GM19468 (cell line): Measurements from ENCODE around the gene PTPN13.
"Not testable (repeated sequence)": the region's sequence is repeated elsewhere in the genome, so short reads cannot be mapped to it uniquely, and the experiment has no call there.

ENCODE experiments used
- ATAC-seq: cut with Tn5 transposase; IDR thresholded peaks from one replicate; pipeline ENCODE4 v1.9.1; 2021; ENCODE audit warnings: mild to moderate bottlenecking, moderate library complexity, moderate number of reproducible peaks; ENCODE audit not compliant: unreplicated experiment; ENCODE audit errors: extremely low read depth

Gene PTPN13

DNA sequence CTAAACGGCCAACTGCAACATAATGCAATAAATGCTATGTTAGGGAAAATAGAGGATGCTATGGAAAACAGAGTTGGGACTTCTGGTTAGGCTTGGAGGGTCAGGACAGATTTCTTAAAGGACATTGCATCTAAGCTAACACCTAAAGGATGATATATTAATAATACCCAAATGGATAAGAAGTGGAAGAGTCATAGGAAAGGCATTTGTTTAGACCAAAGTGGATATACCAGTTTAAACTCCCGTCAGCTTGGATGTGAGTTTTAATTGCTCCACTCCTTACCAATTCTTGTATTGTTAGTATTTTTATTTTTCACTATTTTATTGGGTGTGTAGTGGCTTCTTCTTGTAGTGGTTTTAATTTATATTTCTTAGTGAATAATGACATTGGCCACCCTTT lies 93.9 kb downstream of the PTPN13 start:
- ATAC-seq = no peak

DNA sequence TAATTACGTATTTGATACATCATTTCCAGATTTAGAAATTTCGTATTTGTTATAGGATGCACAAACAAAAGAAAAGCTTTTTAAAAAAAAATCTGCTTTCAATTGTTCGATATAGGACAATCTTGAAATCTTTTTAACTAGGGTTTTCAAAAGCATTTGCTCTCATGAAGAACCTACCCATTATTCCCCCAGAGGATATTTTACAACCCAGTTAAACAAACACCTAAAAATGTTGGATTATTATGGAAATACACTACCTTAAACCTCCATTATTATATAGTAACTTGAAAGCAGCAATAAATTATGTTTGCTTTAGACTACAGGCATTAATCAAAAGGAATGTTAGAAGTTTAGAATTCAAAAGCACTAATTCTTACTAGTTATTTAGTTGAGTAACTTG lies 110.5 kb downstream of the PTPN13 start:
- no peak for ATAC-seq

DNA sequence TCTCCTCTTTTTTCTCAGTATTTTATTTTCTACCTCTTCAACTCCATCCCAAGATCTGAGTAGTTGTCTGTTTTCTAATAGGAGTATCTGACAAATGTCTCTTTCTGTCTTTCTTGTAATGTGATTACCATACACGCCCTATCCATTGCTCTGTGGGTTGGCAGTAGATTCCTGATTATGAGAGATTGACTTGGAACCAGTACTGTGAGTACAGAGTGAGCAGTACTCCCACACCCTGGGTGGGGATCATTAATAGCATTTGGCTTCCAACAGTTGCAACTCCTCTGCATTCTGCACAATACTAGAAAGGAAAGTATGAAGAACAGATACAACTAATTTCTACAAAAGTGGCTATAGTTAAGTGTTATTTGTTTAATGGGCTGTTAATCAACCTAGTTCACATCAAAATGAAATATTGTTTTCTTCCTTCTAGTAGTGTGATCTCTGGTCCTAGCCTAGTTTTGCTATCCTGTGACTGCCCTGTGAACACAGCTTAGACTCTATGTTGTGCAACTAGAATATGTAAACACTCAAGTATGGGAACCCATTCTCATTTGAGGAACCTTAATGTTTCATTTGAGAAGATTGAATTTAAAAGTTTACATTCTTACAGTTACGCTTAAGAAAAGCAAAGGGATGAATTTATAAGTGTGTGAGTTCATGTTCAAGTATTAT lies 112.9 kb downstream of the PTPN13 start:
- ATAC-seq = no peak

DNA sequence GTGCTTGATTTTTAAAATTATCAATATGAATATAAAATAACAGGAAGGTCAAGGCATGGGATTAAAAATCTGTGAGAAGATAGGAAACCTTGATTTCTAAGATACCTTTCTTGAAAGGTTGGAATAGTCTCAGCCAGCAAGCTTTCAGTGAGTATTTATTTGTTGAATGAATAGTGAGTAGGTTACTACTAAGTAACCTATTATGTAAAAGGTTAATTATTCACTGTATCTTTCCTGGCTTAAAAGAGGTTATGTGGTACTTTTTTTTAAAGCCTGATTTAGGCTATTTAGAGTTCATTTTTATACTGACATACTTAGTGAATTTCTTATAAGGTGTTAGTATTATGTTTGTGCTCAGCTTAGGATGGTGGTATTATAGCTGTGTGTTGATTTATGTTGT lies 123.5 kb downstream of the PTPN13 start:
- no peak for ATAC-seq

DNA sequence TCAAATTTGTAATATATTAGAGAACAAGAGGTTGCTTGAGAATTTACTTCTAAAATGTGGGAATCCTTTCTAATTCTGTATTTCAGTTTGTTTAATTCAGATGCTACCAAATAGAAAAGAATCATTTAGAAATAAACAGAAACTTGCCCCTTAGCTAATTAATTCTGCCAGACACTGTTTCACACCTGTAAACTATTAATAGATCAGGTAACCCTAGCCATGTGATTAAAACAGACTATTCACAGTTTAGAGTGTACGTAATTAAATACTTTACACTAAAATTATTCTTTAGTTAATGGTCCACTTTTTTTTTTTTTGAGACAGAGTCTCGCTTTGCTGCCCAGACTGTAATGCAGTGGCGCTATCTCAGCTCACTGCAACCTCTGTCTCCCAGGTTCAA lies 124.0 kb downstream of the PTPN13 start:
- ATAC-seq = no peak

DNA sequence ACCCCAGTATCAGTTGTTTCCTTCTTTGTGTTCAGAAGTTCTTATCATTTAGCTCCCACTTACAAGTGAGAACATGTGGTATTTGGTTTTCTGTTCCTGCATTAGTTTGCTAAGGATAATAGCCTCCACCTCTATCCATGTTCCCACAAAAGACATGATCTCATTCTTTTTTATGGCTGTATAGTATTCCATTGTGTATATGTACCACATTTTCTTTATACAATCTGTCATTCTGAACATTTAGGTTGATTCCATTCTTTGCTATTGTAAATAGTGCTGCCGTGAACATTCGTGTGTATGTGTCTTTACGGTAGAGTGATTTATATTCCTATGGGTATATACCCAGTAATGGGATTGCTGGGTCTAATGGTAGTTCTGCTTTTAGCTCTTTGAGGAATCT lies 125.0 kb downstream of the PTPN13 start:
- not testable (repeated sequence) for ATAC-seq

DNA sequence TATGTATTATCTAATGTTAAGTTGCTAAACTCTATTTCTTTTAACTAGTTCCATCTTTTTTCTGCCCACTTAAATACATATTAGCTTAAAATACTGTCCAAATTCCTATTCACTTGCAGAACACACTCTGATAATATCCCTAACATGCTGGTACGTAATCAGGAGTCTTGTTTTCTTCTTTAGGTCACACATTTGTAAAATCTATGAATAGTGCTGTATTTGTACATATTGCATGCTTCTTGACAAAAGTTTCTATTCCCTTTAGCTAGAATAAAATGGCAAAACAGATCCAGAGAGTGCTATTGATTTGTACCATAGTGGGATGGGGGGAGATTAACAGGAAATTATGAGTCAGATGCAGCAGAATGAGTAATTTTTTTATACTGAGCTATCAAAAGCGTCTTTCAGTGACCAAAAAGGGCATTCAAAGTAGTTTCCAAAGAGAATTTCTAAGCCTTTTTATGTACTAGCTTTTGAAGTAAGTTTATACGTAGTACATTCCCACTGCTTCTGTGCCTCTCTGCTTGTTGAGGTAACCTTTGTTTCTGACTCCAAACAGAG lies 126.5 kb downstream of the PTPN13 start:
- ATAC-seq = no peak

DNA sequence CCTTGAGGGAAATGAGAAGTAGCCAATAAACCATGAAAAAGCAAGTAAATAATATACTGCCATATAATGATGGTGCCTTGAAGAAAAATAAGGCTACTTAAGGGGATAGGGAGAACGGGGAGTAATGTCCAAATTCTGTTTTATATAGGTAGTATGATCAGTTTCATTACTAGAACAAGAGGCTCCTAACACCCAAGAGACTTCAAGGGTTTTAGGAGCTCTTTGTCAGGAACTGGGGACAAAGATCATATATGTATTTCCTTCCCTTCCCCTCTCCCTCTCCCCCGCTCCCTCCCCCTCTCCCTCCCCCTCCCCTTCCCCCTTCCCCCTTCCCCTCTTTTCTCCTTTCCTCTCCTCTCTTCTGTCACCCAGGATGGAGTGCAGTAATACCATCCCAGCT lies 127.3 kb downstream of the PTPN13 start:
- no peak for ATAC-seq

DNA sequence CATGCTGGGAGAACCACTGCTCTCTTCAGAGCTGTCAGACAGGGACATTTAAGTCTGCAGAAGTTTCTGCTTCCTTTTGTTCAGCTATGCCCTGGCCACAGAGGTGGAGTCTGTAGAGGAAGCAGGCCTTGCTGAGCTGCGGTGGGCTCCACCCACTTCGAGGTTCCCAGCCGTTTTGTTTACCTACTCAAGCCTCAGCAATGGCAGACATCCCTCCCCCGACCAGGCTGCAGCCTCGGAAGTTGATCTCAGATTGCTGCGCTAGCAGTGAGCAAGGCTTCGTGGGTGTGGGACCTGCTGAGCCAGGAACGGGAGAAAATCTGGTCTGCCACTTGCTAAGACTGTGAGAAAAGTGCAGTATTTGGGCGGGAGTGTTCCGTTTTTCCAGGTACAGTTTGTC lies 136.2 kb downstream of the PTPN13 start:
- ATAC-seq = no peak

DNA sequence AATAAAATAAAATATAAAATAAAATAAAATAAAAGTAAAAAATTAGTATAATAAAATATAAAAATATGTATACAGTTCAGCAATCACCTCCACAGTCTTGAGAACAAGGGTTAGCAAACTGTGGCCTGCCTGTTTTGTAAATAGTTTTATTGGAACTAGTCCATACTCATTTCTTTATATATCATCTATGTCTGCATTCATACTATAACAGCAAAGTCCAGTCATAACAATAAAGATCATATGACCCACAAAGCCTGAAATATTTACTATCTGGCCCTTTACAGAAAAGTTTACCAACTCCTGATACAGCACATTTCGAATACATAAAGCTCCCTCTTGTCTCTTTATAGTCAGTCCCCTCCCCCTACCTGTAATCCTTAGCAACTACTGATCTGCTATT lies 143.1 kb downstream of the PTPN13 start:
- no peak for ATAC-seq

DNA sequence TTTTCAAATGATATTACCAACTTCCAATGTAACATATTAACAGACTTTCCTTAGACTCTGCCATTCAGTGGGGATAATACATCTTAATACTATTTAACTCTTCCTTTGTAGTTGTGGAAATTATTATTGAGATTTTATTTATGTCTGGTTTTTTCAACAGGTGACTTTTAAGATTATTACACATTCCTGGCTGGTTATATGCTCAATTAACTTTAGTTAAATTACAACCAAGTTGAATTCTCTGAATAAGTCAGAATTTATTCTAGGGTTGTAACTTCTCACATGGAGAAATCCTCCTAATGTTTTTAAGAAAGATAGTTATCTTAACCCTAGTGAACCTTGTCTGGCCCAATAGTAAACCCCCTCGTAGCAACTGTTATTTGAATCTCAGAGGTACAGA lies 147.7 kb downstream of the PTPN13 start:
- ATAC-seq = no peak

DNA sequence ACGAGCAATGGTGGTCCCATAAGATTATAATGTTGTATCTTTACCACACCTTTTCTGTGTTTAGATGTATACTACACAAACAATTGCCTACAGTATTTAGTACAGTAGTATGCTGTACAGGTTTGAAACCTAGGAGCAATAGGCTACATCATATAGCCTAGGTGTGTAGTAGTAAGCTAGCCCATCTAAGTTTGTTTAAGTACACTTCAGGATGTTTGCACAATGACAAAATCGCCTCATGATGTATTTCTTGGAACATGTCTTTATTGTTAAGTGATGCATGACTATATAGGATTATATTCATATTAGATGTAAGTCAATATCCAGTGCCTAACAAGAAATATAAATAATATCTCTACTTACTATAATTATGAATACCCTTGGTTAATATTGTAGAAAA lies 150.5 kb downstream of the PTPN13 start:
- ATAC-seq = no peak

DNA sequence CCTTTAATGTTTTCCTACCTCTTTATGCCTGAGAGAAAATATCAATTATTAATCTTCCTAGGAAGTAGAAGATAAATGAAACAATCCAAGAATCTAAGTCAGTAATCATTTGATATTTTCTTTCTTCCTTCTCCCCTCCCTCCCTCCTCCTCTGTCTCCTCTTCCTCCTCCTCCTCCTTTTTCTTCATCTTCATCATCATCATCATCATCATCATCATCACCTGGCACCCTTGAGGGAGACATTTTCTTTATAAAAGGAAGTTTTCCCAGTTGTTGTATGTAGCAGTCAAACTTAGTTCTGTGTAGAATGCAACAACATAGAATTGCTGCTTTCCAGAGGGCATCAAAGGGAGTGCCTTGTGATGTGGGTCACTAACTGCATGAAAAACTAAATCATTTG lies 155.0 kb downstream of the PTPN13 start:
- ATAC-seq = no peak

DNA sequence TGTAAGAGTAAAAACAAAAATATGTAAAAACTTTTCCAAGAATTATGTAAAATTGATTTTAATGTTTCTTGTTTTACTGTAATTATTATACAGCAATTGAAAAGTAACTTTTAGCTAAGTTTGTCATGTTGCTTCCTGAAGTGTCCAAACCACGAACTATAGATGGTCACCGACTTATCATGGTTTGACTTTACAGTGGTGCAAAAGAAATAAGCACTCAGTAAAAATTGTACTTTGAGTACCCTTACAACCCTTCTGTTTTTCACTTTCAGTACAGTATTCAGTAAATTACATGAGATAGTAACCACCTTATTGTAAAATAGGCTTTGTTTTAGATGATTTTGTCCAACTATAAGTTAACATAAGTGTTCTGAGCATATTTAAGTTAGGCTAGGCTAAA lies 161.3 kb downstream of the PTPN13 start:
- ATAC-seq = no peak

DNA sequence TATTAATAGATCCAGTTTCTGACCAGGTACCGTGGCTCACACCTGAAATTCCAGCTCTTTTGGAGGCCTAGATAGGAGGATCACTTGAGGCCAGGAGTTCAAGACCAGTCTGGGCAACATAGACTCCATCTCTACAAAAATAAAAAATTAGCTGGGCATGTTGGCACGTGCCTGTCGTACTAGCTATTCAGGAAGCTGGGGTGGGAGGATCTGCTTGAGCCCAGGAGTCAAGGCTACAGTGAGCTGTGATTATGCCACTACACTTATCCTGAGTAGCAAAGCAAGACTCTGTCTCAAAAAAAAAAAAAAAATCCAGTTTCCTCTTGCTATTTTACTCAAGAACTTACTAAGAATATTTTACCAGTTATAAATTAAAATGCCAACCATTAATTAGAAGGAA lies 163.4 kb downstream of the PTPN13 start:
- no peak for ATAC-seq

DNA sequence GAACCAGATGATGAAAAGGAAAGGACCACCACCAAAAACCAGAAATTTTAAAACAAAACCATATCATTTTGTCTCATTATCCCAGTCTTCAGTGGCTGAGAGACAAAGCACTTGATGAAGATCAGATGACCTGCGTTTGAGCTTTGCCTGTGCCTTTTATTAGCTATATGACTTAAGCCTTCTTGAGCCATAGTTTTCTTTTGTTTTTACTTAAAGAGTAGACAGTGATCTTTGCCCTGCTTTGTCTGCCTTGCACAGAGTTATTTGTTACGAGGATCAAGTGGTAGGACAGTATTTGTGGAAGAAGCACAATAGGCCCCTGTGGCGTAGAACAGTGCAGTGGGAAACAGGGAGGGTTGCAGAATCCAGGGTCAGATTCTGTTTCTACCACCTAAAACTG lies 165.2 kb downstream of the PTPN13 start:
- no peak for ATAC-seq

DNA sequence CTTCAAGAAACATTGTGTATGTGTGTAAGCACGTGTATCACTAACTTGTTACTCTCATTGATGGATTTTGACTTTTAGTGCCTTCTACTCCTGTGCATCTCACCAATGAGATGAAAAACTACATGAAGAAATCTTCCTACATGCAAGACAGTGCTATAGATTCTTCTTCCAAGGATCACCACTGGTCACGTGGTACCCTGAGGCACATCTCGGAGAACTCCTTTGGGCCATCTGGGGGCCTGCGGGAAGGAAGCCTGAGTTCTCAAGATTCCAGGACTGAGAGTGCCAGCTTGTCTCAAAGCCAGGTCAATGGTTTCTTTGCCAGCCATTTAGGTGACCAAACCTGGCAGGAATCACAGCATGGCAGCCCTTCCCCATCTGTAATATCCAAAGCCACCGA lies 168.5 kb downstream of the PTPN13 start:
- ATAC-seq = no peak

DNA sequence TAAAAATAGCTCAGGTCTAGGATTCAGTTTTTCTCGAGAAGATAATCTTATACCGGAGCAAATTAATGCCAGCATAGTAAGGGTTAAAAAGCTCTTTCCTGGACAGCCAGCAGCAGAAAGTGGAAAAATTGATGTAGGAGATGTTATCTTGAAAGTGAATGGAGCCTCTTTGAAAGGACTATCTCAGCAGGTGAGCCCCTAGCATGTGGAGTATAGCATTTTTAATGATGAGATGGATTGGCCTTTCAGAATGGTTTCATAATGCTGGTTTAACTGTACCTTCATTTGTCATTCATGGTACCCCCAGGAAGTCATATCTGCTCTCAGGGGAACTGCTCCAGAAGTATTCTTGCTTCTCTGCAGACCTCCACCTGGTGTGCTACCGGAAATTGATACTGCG lies 175.7 kb downstream of the PTPN13 start:
- ATAC-seq = no peak

DNA sequence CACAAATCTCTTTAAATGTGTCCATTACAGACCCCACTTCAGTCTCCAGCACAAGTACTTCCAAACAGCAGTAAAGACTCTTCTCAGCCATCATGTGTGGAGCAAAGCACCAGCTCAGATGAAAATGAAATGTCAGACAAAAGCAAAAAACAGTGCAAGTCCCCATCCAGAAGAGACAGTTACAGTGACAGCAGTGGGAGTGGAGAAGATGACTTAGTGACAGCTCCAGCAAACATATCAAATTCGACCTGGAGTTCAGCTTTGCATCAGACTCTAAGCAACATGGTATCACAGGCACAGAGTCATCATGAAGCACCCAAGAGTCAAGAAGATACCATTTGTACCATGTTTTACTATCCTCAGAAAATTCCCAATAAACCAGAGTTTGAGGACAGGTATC lies 177.0 kb downstream of the PTPN13 start:
- no peak for ATAC-seq

DNA sequence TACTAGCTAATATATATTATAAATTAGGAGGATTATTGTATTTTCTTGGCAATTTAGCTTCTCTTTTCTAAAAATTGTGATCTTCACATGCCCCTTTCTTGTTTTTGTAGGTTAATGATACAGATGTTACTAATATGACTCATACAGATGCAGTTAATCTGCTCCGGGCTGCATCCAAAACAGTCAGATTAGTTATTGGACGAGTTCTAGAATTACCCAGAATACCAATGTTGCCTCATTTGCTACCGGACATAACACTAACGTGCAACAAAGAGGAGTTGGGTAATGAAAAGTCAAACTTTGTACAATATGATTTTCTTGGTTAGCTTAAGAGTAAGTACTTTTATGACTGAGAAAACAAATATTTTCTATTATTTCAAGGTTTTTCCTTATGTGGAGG lies 180.9 kb downstream of the PTPN13 start:
- ATAC-seq = no peak

DNA sequence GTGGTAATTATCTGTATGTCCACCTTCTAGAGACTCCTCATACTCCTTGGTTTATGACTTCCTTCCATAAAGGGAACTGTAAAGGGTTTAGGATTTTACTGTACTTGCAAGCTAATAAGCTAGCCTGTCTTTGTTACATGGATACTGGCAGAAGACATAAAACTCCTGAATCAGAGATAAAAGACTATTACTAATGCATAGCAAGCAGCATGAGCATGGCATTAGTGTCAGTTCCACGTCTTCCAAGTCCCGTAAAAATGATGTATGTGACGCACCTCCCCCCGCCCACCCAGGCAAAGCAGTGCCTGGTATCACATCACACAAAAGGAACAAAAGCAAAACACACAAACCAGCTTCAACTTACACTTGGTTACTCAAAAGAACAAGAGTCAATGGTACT lies 184.1 kb downstream of the PTPN13 start:
- ATAC-seq = no peak

DNA sequence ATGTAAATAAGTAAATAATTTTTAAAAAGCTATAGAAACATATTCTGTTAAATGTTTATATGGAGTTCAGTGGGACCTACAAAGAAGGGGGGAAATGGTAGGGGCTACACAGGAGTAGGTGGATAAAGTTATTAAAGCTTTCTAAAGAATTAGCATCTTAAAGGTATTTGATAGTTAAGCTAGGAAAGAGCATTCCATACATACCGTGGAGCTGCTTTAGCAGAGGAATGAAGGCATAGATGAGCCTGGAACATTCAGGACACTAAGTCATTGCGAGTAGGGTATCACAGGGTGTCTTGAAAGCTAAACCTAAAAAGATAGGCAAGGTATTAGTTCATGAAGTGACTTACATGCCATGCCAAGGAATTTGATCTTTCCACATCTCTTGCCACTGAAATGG lies 194.7 kb downstream of the PTPN13 start:
- no peak for ATAC-seq

DNA sequence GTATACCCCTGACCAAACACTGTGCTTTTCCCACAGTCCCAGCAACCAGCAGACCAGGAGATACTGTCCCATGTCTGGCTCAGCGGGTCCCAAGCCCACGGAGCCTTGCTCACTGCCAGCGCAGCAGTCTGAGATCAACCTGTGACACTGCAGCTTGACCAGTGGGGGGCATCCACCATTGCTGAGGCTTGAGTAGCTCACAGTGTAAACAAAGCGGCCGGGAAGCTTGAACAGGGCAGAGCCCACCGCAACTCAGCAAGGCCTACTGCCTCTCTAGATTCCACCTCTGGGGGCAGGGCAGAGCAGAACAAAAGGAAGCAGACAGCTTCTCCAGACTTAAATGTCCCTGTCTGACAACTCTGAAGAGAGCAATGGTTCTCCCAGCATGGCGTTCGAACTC lies 197.0 kb downstream of the PTPN13 start:
- ATAC-seq = no peak
